NCI-H187 (cell line): ENCODE results near the gene ZSCAN18.

Experiments
- DNase-seq, 2 experiments: peaks; one replicate each; lab custom pipeline; 2025; lab: John Stamatoyannopoulos, UW

ZSCAN18 gene

DNA sequence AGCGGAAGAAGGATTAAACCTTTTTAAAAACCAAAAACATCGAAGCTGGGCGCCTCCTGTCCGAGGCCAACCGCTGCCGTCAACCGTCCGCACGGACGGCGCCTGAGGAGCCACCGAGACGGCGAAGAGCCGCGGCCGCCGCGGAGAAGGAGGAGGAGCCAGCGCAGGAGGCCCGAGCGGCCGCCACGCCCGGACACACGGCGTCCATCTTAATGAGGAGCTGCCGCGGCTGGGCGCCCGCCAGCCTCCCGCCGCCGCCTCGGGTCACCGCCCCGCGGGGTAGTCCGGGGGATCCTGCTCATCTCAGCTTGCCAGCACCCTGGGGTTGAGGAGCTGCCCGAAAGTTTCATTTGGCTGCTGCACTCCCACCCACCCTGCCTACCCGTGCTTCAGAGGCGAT lies 53.6 kb downstream of the ZSCAN18 start:
- DNase-seq, result no peak

DNA sequence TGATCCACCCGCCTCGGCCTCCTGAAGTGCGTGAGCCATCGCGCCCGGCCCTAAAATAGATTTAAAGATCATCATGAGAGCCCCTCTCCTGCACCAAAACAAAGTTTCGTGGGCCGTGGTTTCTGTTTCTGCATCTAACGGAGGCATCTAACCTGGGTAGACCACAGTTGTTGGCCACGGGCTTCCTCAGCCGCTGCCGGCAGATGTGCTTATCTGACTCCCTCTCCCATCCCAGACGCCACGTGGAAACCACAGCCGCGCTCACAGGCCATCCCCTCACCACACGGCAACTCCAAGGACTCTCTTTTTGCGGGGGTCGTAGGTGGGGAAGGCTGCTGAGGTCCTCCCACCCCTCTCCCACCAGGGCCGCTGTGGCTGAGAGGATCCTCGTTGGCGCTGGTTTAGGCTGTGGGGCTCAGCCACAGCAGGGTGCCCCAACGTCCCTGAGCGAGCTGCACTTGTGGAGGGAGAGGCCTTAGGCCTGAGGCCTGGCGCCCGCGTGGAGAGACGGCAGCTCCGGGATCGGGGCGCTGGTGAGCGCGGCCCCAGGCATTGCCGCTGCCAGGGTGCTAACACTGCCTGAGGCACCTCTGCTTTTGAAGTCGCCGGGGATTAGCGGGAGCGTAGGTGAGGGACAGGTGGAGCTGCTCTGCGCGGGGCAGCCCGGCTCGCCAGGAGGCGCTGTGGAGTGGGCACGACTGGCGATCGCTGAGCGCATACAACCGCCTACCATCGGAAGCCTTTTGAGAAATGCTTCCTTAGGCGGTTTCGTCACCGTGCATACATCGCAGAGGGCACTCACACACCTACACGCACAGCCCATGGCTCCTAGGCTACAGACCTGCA lies 55.3 kb downstream of the ZSCAN18 start:
- DNase-seq, result no peak

DNA sequence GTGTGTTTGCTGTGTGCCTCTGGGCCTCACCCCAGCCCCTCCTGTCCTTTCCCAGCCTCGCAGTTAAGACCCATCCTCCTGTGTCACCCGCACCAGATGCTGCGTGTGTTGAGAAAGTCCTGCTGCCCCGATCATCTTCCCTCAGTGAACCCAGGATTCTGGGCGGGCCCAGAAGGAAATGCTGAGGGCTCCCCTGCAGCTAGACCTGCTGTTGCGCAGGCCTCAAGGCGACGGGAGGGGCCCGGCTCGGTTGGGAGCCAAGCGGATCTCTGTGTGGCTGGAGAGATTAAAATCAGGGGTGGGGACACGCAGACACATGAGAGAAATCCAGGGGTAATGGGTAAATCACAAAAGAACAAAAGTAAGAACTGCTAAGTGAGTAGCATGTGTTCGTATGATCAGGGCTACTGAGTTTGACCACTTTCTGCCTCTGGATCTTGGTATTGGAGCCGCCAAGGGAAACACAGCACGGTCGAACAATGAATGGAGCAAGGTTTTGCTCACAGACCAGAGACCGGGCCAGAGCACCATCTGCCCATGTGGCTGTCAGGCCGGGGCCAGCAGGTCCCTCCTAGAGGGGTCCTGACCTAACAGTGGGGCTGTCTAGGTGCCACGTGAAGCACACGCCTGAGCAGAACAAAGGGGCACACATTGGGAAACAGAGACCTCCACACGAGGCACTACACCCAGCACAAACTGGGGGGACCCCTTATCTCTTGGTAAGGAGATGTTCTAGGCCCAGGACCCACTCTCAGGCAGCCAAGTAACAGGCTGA lies 57.1 kb downstream of the ZSCAN18 start:
- DNase-seq, result no peak

DNA sequence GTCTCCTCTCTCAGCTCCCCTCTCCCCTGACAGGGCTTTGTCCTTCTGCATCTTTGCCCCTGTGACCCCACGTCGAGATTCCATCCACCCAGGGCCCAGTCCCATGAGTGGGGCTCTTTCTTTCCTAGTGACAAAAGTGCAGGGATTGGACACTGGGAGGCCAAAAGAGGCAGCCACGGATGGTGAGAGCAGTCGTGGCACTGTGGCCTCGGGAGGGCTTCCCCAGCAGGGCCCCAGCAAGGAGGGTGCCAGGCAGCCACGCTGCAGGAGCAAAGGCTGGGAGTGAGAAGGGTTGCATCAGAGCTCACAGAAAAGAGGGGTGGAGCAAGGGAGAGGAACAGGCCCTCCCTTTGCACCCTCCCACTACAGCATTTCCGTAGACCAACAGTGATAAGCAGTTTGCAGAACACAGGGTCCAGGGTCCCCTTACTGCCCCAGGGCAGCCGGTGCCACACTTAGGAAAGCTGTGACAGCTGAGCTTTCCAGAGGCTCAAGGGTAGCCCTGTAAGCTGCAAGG lies 59.3 kb downstream of the ZSCAN18 start:
- no peak for DNase-seq

DNA sequence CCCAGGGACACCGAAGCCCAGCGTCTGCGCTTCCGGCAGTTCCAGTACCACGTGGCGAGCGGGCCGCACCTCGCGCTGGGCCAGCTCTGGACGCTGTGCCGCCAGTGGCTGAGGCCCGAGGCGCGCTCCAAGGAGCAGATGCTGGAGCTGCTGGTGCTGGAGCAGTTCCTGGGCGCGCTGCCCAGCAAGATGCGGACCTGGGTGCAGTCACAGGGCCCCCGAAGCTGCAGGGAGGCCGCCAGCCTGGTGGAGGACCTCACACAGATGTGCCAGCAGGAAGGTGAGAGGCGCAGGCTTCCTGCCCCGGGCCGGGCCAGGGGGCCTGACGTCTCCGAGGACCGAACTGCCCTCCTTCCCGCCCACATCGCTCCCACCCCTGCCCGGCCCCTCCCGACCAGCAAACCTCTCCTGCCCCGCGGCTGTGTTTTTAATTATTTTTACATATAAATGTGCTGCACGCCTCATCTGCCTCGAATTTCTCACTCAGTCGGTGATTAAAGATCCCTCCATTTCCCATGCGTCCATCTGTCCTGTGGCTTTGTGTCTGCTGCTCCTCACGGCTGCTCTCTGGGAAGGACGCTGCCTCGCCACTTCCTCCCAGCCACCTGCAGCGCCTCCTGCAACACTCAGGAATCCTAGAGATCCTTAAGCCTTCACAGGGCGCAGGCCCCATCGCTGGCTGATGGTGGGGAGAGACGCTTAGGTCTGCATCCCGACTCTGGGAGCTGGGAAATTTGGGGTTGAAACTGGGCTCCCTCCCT lies 59.9 kb downstream of the ZSCAN18 start:
- no peak for DNase-seq

DNA sequence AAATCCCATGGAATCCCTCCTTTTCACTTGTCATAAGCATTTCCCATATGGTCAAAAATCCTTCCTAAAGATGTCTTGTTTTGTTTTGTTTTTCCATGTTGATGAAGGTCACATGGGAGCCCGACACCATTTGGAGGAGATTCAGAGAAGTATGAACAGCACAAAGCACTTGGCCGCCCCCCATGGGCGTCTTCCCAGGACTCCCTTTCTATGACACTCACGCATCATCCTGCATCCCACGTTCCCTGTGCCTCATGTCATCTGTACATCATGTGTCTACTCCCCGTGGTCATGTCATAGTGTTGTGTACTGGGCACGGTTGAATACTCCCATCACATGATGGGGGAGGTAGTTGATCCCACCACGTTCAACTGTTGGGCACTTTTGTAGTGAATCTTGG lies 62.2 kb downstream of the ZSCAN18 start:
- DNase-seq, result no peak

DNA sequence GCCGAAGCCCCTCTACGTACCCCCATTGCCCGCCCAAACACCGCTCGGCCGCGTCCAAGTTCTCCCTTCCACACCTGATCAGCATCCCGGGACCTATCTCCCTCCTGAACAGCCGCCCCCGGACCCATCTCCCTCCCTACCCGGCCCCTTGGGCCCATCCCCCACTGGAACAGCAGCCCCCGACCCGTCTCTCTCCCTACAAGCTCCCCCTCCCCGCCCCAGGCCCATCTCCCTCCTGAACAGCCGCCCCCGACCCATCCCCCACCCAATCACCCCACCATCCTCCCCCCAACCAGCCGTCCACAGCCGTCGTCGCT lies 63.6 kb downstream of the ZSCAN18 start:
- no peak for DNase-seq
